HG02610 (cell line): ENCODE data around the gene CD8B.

Experiments used
- ATAC-seq: cut with Tn5 transposase; IDR thresholded peaks from one replicate; pipeline ENCODE4 v1.9.1; 2021; ENCODE audit warnings: mild to moderate bottlenecking, moderate library complexity; ENCODE audit not compliant: unreplicated experiment

CD8B gene

DNA sequence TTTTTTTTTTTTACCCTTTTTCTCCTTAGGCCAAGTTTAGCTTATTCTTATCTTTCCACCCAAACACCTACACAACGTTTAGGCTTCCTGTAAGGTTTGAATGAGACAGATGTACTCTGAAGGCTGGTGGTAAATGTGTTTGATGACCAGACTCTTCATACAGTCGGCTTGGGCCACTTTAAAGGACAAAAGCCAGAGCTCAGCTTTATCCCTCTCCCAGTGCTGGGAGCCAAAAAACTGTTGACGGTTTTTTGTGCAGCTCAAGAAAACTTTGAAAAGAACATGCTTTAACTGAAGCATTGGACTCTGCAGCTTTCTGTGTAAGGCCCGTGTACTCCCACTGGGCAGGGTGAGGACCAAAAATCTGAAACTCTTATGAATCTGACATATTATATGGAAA, 86.3 kb downstream of the CD8B start:
- no peak for ATAC-seq

DNA sequence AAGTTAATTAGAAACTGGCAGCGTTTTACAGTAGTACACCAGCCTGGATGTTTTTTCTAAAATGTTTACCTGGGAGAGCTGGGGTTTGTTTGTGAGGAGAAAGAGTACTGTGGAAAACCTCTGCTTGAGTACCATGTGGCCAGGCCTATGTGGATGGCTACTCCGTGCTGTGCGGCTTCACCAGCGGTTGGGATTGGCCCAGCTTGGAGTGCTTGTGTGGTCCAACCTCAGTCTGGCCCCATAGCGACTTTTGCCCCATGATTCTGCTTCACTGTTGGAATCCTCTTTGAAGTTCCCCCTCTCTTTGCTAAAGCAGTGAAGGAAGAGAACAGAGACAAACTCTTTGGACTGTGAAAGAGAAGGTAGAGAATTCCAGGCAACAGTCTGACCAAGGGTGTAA, 86.8 kb downstream of the CD8B start:
- no peak for ATAC-seq

DNA sequence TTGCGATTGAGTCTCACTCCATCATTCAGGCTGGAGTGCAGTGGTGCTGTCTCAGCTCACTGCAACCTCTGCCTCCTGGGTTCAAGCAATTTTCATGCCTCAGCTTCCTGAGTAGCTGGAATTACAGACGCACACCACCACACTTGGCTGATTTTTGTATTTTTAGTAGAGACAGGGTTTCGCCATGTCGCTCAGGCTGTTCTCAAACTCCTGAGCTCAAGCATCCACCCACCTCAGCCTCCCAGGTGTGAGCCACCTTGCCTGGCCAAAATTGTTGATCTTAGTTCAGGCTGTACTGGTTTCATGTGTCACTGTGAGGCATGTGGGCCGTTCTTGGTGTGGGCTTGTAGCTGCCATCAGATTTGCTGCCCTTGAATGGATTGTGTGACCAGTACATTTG, 89.1 kb downstream of the CD8B start:
- no peak for ATAC-seq

GRCh38 chr2:86770816-86771301, 90.8 kb downstream of the CD8B start:
- ATAC-seq: no peak

- ATAC-seq: no peak
Observed at GRCh38 chr2:86769838-86770237, 91.8 kb downstream of the CD8B start.

GRCh38 chr2:86768189-86768949, 93.3 kb downstream of the CD8B start:
- no peak for ATAC-seq
